ENCODE measurements around the gene PELI1. TPM values are rescaled to one million over a fixed set of nuclear protein-coding genes. Genes with fewer than 3 reads are reported as not detected.

The PELI1 gene, protein sequence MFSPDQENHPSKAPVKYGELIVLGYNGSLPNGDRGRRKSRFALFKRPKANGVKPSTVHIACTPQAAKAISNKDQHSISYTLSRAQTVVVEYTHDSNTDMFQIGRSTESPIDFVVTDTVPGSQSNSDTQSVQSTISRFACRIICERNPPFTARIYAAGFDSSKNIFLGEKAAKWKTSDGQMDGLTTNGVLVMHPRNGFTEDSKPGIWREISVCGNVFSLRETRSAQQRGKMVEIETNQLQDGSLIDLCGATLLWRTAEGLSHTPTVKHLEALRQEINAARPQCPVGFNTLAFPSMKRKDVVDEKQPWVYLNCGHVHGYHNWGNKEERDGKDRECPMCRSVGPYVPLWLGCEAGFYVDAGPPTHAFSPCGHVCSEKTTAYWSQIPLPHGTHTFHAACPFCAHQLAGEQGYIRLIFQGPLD
- 5.8 and 8.3 TPM in 2 replicates for total RNA-seq (ENCODE audit: low replicate concordance)

DNA sequence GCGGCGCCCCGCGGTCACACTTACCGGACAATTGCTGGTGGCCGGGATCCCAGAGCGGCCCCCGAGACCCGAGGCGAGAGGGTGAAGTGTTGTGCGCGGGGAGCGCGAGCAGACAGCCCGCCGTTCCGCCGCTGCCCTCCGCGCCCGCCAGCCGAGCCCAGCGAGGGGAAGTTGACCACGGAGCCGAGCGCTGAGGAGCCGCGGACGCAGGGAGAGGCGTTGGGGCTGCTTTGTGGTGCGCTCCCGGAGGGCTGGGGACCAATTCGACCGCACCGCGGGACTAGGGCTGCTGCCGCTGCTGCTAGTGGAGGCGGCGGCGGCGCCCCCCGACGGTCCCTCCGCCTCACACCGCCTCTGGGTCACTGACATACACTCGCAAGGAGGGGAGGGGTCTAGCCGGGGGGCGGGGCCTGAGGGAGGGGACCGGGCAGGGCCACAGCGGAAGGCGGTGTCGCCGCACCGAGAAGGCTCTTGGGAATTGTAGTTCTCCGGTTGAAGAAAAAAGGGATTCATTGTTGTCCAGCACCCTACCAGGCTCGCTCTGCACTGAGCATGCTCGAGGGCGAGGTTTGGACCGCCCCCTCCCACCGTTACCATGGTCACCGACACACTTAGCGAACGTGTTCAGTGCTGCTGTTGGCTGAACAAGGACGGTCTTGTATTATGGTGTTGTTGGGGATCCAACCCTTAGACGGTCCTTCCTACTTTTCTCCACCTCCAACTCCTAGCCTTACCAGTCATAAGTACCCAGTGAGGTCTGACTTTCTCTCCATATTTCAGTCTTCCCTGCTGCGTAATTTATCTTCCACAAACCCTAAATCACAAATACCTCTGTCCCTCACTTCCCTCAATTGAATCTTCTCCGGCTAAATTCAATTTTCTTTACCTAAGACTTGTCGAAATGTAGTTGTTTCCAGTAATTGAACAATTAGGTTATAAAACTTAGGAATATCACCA lies at the start of gene PELI1:
Gene PELI1 (minus strand): TSS at position 364 of the 957 bp plus-strand sequence. CDS start 36,110 bp downstream, outside the sequence.
- peak within 1 kb of the TSS; percentile 82 for H3K4me3 ChIP-seq (ENCODE audit: low read depth, low read length)
- TF ChIP-seq, protein P1, sequence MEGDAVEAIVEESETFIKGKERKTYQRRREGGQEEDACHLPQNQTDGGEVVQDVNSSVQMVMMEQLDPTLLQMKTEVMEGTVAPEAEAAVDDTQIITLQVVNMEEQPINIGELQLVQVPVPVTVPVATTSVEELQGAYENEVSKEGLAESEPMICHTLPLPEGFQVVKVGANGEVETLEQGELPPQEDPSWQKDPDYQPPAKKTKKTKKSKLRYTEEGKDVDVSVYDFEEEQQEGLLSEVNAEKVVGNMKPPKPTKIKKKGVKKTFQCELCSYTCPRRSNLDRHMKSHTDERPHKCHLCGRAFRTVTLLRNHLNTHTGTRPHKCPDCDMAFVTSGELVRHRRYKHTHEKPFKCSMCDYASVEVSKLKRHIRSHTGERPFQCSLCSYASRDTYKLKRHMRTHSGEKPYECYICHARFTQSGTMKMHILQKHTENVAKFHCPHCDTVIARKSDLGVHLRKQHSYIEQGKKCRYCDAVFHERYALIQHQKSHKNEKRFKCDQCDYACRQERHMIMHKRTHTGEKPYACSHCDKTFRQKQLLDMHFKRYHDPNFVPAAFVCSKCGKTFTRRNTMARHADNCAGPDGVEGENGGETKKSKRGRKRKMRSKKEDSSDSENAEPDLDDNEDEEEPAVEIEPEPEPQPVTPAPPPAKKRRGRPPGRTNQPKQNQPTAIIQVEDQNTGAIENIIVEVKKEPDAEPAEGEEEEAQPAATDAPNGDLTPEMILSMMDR (IDR thresholded peaks at IDR 0.05; ENCODE audit: insufficient read depth, low read length), result peak; percentile 24
- peak; percentile 94 for DNase-seq (ENCODE audit: low read depth)

DNA sequence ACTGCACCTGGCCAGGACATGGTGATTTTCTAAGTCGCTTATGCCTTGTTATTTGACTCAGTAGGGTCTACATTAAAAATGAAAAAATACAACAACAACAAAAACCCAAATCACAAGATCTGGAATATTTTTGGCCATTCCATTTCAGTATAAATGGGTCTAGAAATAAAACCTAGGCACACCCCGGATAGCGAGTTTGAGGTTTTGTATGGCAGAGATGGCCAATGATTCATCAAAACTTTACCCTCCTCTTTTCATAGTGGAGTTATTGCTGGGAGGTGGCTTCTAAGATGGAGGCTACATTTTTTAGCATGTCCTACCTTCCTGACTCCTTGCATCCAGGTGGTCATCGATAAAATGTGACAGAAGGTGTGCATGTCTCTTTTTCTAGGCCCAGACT lies 49.3 kb upstream of the PELI1 start:
- TF ChIP-seq, protein P1 (IDR thresholded peaks at IDR 0.05; ENCODE audit: insufficient read depth, low read length), result no peak
- no peak overlapping the region for H3K4me3 ChIP-seq (ENCODE audit: low read depth, low read length)
- DNase-seq (ENCODE audit: low read depth), result no peak

DNA sequence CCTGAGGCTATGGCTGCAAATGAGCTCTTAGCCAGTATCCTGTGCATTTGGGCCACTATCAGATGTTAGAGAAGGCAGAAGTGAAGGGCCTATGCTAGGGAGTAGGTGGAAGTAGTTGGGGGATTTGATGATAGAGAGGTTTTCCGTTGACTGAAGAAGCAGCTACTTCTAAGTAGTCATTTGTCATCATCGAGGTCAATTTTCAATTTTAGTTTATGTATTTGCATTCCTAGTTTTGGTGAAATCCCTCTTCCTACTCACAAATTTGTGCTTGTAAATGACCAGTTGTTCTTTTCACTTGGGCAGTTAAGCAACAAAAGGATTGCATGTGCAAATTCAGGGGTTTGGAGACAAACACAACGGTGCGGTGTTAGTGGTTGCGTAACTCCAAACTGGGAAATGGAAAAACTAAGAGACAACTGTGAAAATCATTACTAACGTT lies 48.5 kb upstream of the PELI1 start:
- DNase-seq (ENCODE audit: low read depth), result no peak
- TF ChIP-seq, protein P1 (IDR thresholded peaks at IDR 0.05; ENCODE audit: insufficient read depth, low read length), result no peak
- no peak overlapping the region for H3K4me3 ChIP-seq (ENCODE audit: low read depth, low read length)

DNA sequence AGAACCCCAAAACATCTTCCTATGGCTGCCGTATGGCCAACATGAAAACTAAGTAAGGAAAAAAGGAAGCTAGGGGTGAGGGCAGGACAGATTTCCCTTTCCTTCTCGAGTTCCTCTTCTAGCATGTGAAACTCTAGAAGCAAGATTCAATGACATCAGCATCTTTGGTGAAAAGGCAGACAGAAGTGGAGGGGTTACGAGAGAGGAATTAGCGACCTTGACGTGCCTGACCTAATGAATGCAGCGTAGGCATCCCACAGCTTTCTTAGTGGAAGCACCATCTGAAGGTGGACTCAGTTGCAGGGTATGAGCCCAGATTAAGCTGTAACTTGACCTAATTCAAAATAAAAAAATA lies 47.9 kb upstream of the PELI1 start:
- no peak overlapping the region for H3K4me3 ChIP-seq (ENCODE audit: low read depth, low read length)
- TF ChIP-seq, protein P1 (IDR thresholded peaks at IDR 0.05; ENCODE audit: insufficient read depth, low read length), result no peak
- DNase-seq (ENCODE audit: low read depth), result no peak

DNA sequence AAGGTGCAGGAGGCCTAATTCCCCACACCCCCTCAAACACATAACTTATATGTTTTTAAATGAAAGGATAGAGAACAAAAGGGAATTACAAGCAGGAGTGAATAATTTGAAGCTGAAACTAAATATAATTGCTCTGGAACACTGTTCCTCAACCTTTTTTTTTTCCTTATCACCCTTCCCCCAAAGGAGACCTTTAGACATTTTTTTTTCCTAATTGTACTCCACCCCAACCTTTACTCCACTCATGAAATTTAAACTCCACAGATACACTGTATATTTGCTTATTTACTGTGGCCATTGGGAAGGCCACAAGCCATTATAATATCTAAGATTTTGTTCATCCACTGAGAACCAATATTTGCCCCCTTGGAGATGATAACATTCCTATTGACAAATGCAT lies 45.4 kb upstream of the PELI1 start:
- no peak overlapping the region for H3K4me3 ChIP-seq (ENCODE audit: low read depth, low read length)
- TF ChIP-seq, protein P1 (IDR thresholded peaks at IDR 0.05; ENCODE audit: insufficient read depth, low read length), result no peak
- no peak for DNase-seq (ENCODE audit: low read depth)

DNA sequence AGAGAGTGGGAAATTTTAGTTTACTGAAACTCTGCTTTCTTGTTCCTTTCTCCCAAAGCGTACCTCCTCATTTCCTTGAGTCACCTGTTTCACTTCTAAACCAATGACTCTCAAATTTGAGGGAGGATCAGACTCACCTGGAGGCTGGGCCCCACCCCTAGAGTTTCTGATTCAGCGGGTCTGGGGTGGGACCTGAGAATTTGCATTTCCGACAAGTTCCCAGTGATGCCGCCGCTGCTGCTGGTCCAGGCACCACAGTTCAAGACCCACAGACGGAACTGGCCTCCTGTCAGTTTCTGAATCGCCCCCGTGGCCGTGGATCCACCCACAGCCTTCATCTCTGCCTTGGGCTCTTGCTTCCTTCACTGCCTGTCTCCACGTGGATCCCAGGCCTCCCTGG lies 44.9 kb upstream of the PELI1 start:
- no peak overlapping the region for H3K4me3 ChIP-seq (ENCODE audit: low read depth, low read length)
- no peak for DNase-seq (ENCODE audit: low read depth)
- TF ChIP-seq, protein P1 (IDR thresholded peaks at IDR 0.05; ENCODE audit: insufficient read depth, low read length), result no peak

All from fibroblast of the aortic adventitia (primary cell).